WI38 (cell line): ENCODE results near the gene CCNH.

Source experiments
- H3K4me3 ChIP-seq: 2 replicates; pipeline ENCODE4 v1.5.1; 2011; ENCODE audit warnings: low read depth, mild to moderate bottlenecking, control low read depth, low read length
- TF ChIP-seq, protein P1 (sequence below): IDR thresholded peaks from 2 replicates; pipeline ENCODE4 v1.5.1; 2012; ENCODE audit warnings: low read depth, mild to moderate bottlenecking, control low read depth, low read length

The CCNH gene

GRCh38 chr5:87404359-87404758, 8.4 kb downstream of the CCNH start:
- H3K4me3 ChIP-seq: no peak overlapping the region
- TF ChIP-seq, protein P1, sequence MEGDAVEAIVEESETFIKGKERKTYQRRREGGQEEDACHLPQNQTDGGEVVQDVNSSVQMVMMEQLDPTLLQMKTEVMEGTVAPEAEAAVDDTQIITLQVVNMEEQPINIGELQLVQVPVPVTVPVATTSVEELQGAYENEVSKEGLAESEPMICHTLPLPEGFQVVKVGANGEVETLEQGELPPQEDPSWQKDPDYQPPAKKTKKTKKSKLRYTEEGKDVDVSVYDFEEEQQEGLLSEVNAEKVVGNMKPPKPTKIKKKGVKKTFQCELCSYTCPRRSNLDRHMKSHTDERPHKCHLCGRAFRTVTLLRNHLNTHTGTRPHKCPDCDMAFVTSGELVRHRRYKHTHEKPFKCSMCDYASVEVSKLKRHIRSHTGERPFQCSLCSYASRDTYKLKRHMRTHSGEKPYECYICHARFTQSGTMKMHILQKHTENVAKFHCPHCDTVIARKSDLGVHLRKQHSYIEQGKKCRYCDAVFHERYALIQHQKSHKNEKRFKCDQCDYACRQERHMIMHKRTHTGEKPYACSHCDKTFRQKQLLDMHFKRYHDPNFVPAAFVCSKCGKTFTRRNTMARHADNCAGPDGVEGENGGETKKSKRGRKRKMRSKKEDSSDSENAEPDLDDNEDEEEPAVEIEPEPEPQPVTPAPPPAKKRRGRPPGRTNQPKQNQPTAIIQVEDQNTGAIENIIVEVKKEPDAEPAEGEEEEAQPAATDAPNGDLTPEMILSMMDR: no peak

DNA sequence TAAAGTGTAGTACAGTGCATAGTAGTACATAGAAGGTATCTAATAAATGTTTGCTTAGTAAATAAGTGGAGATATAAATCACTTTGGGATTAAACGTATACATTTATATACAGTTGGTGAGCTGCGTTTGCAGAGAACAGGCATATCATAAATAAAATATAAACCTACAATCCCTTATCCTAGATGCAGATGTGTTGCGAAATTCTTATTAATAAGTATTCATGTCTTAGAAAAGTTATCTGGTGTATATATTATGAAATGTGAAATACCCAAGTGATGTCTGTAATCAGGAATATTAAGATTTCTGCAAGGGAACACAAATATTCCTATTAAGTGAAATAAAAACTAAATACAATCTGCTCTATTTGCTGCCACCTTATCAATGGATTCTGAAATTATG, 8.8 kb downstream of the CCNH start:
- no peak overlapping the region for H3K4me3 ChIP-seq
- TF ChIP-seq, protein P1: no peak

GRCh38 chr5:87403409-87403808, 9.3 kb downstream of the CCNH start:
- H3K4me3 ChIP-seq: no peak overlapping the region
- TF ChIP-seq, protein P1: no peak

DNA sequence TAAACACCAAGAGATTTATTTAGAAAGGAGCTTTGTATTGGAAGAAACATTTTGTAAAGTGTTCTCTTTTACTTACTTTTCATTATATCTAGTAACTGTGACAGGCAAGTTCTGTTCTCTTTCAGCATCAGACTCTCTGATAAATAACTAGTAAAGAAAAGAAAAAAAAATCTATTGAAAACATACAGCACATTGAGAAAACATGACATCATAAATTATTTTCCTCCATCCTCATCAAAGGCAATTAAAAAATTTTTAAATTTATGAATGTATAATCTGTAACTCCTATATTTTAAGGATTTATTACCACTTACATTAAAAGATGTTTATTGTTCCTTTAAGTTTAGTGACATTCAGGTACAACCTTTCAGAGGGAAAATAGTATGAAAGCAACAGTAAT, 11.1 kb downstream of the CCNH start:
- H3K4me3 ChIP-seq: no peak overlapping the region
- TF ChIP-seq, protein P1: no peak

DNA sequence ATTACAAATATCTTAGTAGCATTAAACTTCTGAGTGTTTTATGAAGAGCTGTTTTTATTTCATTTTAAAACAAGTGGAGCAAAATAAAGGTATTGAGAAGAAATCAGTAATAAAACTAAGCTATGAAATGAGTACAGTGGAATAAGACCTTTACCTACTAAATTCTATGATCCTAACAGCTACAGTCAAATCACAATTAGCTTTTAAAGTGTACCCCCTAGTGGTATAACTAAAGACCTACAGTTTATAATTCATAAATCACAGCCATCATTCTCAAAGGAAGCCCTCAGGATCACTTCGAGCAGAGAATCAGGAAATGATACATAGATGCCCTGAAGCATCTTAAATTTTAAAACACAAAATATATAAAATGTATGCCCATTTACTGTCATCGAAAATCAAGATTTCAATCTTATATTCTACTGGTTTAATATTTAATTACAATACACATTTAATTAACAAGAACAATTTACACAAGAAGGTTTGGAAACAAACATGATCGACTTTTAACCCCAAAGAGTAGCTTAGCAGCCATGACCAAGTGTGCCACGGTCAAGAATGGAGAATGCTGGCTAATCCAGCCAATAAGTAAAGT, 12.3 kb downstream of the CCNH start:
- TF ChIP-seq, protein P1: no peak
- no peak overlapping the region for H3K4me3 ChIP-seq

DNA sequence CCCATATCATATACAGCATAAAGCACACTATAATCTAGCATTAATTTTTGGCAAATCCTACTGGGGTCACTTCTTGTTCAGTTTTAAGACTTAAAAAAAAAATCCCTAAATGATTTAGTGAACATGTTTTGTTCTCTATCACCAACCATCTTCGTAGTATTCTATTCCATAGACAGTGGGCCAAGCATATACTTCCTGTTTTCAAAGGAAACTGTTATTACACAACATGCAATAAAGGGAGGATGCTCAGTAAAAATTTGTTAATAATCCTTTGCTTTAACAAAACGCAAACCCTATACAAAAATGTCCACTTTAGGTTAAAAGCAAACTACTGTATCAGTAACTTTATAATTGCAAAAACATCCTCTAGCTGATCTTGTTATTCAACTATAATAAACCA, 13.0 kb downstream of the CCNH start:
- H3K4me3 ChIP-seq: no peak overlapping the region
- TF ChIP-seq, protein P1: no peak

GRCh38 chr5:87398981-87399614, 13.6 kb downstream of the CCNH start:
- no peak overlapping the region for H3K4me3 ChIP-seq
- TF ChIP-seq, protein P1: no peak
